SHP77 treated with DMSO at 0.1 percent for 48 hours (cell line): ENCODE results near the gene FHIP1B.
A peak's percentile ranks its signal among the peaks of the same experiment; 100 is the strongest.
"Not testable (repeated sequence)": the region's sequence is repeated elsewhere in the genome, so short reads cannot be mapped to it uniquely, and the experiment has no call there.

Experiments
- DNase-seq: peaks from one replicate; lab custom pipeline; 2025; lab: John Stamatoyannopoulos, UW

The FHIP1B gene

DNA sequence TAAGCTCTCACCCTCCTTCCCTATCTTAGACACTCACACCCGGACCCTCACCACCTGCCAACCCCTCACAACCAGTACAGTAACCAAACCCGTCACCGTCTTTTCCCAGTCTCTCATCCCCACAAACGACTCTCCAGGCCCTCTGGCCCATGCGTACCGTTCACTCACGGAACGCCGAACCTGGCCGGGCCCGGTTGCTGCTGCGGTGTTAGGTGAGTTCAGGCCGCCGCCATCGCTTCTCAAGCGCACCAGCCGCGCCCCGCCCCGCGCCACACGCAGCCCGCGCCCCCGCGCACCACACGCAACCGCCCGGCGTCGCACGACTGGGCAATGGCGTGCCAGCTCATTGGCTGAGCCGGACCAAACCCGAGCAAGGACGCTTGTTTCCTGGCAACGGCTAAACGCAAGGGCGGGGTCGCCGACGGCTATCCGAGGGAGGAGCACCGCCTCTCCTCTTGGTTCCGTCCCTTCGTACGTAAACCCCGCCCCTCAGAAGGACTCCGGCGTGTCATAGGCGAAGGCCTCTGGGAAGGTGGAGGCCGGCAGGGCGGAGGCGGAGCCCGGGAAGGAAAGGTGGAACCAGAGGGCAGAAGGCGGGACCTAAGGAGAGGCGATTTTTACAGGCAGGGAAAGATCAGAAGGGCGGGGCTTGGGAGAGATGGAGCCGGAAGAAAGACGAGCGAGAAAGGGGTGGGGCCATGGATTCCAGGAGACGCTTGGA is at the start of gene FHIP1B:
Gene FHIP1B, minus strand, starts transcription at position 250 of the 721 bp plus-strand sequence. CDS start 10,120 bp downstream, outside the sequence.
- peak; percentile 87 for DNase-seq

DNA sequence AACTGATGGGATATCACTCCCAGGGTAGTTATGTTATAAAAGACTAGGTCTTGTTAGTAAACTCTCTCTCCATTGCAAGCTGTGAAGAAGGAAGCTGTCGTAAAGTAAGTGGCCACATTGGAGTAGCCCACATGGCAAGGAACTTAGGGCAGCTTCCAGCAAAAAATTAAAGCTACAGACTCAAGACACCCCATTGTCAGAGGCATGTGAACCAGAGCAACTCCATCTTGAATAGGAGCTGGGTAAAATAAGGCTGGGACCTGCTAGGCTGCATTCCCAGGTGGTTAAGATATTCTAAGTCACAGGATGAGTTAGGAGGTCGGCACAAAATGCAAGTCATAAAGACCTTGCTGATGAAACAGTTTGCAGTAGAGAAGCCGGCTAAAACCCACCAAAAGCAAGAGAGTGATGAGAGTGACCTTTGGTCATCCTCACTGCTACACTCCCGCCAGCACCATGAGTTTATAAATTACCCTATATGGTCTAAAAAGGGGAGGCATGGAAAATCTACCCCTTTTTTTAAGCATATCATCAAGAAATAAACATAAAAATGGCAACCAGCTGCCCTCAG is 49.1 kb upstream of the FHIP1B start:
- DNase-seq, result no peak

- DNase-seq, result not testable (repeated sequence)
Observed at GRCh38 chr11:6280809-6281208, 46.4 kb upstream of the FHIP1B start.

DNA sequence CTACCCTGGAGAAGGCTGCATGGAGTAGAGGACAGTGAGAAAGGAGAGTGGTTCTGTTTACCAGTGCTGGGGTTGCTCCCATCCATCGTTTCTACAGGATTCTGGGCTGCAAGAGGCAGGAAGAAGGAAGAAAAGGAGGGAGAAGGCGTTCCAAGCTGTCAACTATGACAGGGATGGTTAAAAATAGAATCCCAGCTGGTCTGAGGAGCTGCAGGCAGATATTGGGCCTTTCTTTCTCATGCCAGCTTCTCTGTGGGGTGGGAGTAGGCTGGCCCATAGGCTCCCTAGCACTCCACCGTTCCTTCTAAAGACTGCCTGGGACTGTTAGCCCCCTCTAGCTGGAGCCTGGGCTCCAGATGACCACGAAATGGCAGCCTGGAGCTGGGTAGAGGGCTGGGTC is 38.8 kb upstream of the FHIP1B start:
- DNase-seq, result no peak

- no peak for DNase-seq
Observed at GRCh38 chr11:6271598-6271997, 37.2 kb upstream of the FHIP1B start.

- no peak for DNase-seq
Observed at GRCh38 chr11:6270584-6271246, 36.3 kb upstream of the FHIP1B start.

GRCh38 chr11:6269994-6270393 is 35.6 kb upstream of the FHIP1B start:
- DNase-seq, result no peak

GRCh38 chr11:6268820-6269219 is 34.4 kb upstream of the FHIP1B start:
- DNase-seq, result no peak

- DNase-seq, result no peak
Observed at GRCh38 chr11:6263662-6264061, 29.2 kb upstream of the FHIP1B start.

DNA sequence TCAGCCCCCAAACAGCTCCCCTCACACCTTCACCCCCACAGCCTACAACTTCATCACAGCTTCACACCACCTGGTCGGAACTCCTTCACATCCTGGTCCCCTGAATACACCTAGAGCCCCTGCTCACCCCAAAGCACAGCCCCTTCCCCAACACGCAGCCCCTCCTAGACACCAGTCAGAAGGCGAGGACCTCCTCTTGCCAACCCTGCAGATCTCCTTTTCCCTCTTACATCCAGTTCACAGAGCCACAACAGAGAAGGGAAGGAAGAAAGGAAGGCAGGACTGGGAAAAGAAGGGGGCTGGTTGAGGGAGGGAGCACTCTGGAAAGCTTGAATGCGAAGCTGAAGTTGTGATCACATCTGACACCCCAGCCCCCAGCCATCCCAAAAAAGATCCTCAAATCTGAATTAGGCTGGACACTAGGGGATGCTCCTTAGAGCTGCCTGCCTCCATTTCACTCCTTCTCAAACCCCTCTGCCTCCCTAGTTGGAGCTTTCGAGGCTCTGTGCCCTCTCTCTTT is 25.8 kb upstream of the FHIP1B start:
- DNase-seq, result no peak

DNA sequence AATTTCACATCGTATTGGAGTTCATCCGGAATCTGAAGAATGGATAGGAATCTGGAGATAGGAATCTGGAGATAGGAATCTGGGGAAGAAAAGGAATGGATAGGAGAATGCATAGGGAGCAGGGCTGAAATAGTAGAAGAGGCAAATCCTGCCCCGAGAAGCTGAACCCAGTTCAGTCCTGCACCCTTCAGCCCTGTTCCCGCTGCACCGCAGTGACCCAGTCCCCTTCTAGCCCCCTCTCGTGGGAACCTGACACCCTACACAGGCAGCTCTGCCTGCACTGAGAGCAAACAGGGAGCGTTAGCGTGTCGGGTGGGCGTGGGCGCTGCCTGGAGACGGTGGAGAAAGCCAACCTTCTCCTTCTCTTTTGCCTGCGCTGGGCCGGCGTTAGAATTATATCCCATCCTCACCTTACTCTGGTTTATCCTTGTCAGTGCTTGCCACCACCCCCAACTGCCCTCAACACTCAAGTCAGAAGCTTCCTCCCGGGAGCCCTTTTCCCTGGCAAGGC is 24.2 kb upstream of the FHIP1B start:
- DNase-seq, result no peak

GRCh38 chr11:6258141-6258540 is 23.7 kb upstream of the FHIP1B start:
- DNase-seq, result no peak

DNA sequence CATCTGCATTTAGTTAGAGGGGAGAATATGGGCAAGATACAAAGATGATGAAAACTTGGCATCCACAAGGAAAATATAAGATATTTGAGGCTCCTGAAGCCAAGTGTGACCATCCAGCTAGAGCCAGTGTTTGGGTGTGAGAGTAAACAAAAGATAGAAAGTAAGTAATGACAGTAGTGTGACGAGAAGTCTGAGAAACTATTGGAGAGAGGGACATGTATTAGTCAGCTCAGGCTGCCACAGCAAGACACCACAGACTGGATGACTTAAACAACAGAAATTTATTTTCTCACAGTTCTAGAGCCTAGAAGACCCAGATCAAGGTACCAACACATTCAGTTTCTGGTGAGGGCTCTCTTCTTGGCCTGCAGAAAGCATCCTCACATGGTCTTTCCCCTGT is 18.8 kb upstream of the FHIP1B start:
- DNase-seq, result no peak

GRCh38 chr11:6251990-6252473 is 17.6 kb upstream of the FHIP1B start:
- no peak for DNase-seq

DNA sequence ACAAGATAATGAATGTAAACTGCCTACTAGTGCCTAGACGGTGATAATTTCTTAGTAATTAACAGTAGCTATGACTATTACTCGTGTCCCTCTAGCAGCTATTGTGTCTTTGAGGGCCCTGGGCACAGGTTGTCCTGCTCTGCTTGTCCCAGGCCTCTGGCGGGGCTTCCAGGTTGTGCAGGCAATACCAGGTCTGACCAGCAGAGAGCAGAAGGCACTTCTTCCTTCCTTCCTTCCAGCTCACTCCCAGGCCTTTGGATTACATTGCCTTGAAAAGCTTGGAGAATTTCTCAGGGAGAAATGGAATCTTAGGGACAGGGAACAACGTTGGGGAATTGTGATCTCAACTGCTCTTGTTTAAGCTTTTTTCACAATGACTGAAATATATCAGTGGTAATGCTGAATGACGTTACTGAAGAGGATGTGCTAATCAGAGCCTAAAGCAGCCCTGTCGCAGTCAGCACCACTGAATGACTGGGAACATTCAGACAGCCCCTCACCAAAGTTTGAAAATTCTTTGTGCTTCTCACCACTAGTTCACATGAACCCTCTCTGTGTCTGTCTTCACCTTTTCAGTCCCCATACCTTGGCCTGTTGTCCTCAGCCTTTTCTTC is 16.8 kb upstream of the FHIP1B start:
- no peak for DNase-seq

DNA sequence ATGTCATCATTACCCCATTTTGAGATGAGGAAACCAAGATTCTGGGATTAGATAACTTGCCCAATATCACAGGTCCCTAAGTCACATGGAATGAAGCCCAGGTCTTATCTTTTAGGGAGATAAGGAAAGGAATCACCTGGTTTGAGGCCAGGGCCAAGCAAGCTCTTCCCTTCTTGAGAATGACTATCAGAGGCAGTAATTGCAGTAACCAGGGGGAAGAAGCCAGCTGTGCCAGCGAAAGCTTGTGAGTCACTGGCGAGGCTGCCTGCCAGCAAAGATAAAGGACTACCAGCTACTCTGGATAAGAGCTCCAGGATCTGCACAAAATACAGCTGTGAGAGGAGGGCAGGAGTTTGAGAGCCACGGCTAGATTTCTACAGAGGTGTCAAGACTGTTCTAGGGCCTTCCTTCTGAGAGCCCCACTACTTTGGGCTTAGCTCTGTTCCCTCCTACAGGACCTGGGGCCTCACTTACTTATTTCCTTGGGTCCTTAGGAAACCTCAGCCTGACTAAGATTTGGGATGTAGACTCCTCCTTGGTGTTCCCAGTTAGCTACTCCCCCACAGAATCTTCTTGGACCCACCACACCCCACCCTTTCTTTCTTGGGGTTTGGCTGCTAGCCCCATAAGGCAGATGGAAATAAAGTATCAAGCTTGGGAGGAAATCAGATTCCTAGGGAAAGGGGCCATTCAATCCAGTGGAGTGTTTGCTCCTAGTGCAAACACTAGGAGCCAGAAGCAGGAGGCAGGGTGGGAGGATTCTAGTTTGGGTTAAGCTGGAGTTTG is 15.5 kb upstream of the FHIP1B start:
- DNase-seq, result no peak

DNA sequence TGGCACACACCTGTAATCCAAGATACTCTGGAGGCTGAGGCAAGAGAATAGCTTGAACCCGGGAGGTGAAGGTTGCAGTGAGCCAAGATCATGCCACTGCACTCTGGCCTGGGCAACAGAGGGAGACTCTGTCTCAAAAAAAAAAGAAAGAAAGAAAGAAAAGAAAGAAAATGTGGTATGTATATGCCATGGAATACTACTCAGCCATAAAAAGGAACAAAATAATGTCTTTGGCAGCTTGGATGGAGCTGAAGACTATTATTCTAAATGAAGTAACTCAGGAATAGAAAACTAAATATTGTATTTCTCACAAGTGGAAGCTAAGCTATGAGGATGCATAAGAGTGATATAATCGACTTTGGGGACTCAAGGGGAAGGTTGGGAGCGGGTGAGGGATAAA is 14.5 kb upstream of the FHIP1B start:
- not testable (repeated sequence) for DNase-seq

GRCh38 chr11:6248248-6248647 is 13.8 kb upstream of the FHIP1B start:
- no peak for DNase-seq

GRCh38 chr11:6245536-6245935 is 11.1 kb upstream of the FHIP1B start:
- DNase-seq, result no peak

DNA sequence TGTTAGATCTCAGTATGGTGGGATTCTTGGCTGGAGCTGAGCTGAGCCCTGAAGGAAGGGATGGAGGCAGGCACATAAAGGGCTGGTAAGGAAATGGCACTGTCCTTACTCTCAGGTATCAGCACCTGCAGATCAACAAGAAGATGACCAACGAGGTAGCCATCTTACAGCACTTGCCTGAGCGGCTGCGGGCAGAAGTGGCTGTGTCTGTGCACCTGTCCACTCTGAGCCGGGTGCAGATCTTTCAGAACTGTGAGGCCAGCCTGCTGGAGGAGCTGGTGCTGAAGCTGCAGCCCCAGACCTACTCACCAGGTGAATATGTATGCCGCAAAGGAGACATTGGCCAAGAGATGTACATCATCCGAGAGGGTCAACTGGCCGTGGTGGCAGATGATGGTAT is 6.9 kb upstream of the FHIP1B start:
- DNase-seq, result no peak

GRCh38 chr11:6240781-6241180 is 6.3 kb upstream of the FHIP1B start:
- DNase-seq, result no peak

- DNase-seq, result no peak
Observed at GRCh38 chr11:6240139-6240538, 5.7 kb upstream of the FHIP1B start.
